Activated CD8-positive, alpha-beta T cell treated with anti-CD3 and anti-CD28 coated beads for 36 hours (primary cell): ENCODE data around the gene EOMES. TPM values are rescaled to one million over a fixed set of nuclear protein-coding genes. Genes with fewer than 3 reads are reported as not detected.

Experiments used
- ATAC-seq: fragments of 200-7000 bp; cut with Tn5 transposase; one replicate; pipeline ENCODE4 v1.10.0; 2021; ENCODE audit warnings: mild to moderate bottlenecking, moderate library complexity
- CTCF ChIA-PET: fragments of 350-600 bp; sonication (Branson Sonifier 250); formaldehyde crosslinking; loops from one replicate; lab custom pipeline; 2021; ENCODE audit warnings: antibody characterized with exemption; lab: Charles Lee
- POLR2A ChIA-PET: fragments of 350-600 bp; sonication (Branson Sonifier 250); formaldehyde crosslinking; loops from one replicate; lab custom pipeline; 2021; ENCODE audit warnings: antibody characterized with exemption; lab: Charles Lee
- DNase-seq: peaks from one replicate; pipeline ENCODE4 v3.0.0-alpha.2; 2020
- H3K27ac Mint-ChIP-seq: one replicate; pipeline ENCODE4 v1.8.0; 2021; ENCODE audit warnings: mild to moderate bottlenecking, mixed read lengths
- H3K27me3 Mint-ChIP-seq: one replicate; pipeline ENCODE4 v1.8.0; 2021; ENCODE audit warnings: mixed read lengths
- H3K36me3 Mint-ChIP-seq: one replicate; pipeline ENCODE4 v1.8.0; 2021; ENCODE audit warnings: low read depth, mixed read lengths
- H3K4me1 Mint-ChIP-seq: one replicate; pipeline ENCODE4 v1.8.0; 2021; ENCODE audit warnings: low read depth, mixed read lengths
- H3K4me3 Mint-ChIP-seq: one replicate; pipeline ENCODE4 v1.8.0; 2021; ENCODE audit warnings: mild to moderate bottlenecking, moderate library complexity, mixed read lengths
- H3K9me3 Mint-ChIP-seq: one replicate; pipeline ENCODE4 v1.8.0; 2021; ENCODE audit warnings: mixed read lengths
- CTCF ChIP-seq: fragments of 200-600 bp; IDR thresholded peaks from one replicate; pipeline ENCODE4 v1.8.0; 2022; ENCODE audit warnings: antibody characterized with exemption, mild to moderate bottlenecking
- intact Hi-C: fragments of 100-400 bp; cut with micrococcal nuclease; formaldehyde crosslinking; loops from one replicate; pipeline ENCODE4 v1.10.0; 2022
- total RNA-seq, 2 experiments: library from RNA; stranded (reverse); gene quantifications; one replicate each; pipeline ENCODE4 v1.2.3, GENCODE V29; 2021

Gene EOMES
- total RNA-seq, 2 experiments from 2014 or later = 4.2 to 4.4 TPM

GRCh38 chr3:27695636-27696035 lies 26.5 kb downstream of the EOMES start:
- intact Hi-C loops = no loop called here
- CTCF ChIA-PET = interaction anchor here (1.4 to 2.8 kb wide), 2 partner anchors 14 to 16 kb away, joined by 4 to 8 read pairs; no protein-coding TSS in a partner anchor

GRCh38 chr3:27688053-27688452 lies 34.1 kb downstream of the EOMES start:
- CTCF ChIA-PET = interaction anchor here (2.2 kb wide), 1 partner anchor 24 kb away, joined by 9 read pairs; no protein-coding TSS in a partner anchor
- peaks cover 14% of the 10 kb centered on the region for H3K9me3 Mint-ChIP-seq
- peaks cover 1% of the 10 kb centered on the region for H3K27me3 Mint-ChIP-seq
- no peak for ATAC-seq
- H3K4me3 Mint-ChIP-seq = no peak overlapping the region
- H3K4me1 Mint-ChIP-seq = no peaks in the 10 kb centered on the region
- no peaks in the 10 kb centered on the region for H3K36me3 Mint-ChIP-seq
- no peak for TF ChIP-seq CTCF
- POLR2A ChIA-PET = no interaction called here
- no peak for DNase-seq
- intact Hi-C loops = no loop called here
- H3K27ac Mint-ChIP-seq = no peak overlapping the region

More at GRCh38 chr3:27695636-27696035, 26.5 kb downstream of the EOMES start:
- H3K4me3 Mint-ChIP-seq = no peak overlapping the region
- H3K27me3 Mint-ChIP-seq = peaks cover 1% of the 10 kb centered on the region
- DNase-seq = no peak
- H3K27ac Mint-ChIP-seq = no peak overlapping the region
- peaks cover 13% of the 10 kb centered on the region for H3K9me3 Mint-ChIP-seq
- no peak for TF ChIP-seq CTCF
- ATAC-seq = no peak
- H3K36me3 Mint-ChIP-seq = no peaks in the 10 kb centered on the region
- no peaks in the 10 kb centered on the region for H3K4me1 Mint-ChIP-seq
- POLR2A ChIA-PET = no interaction called here

- Mint-ChIP-seq H3K36me3 (no peaks in the 10 kb centered on the region), H3K4me1 (no peaks in the 10 kb centered on the region), H3K27ac (no peak overlapping the region), H3K9me3 (peaks cover 13% of the 10 kb centered on the region), H3K4me3 (no peak overlapping the region), H3K27me3 (peaks cover 1% of the 10 kb centered on the region)
- POLR2A ChIA-PET = no interaction called here
- no peak for TF ChIP-seq CTCF
- intact Hi-C loops = no loop called here
- no peak for ATAC-seq
- no peak for DNase-seq
- CTCF ChIA-PET = interaction anchor here (1.5 kb wide), 1 partner anchor 19 kb away, joined by 3 read pairs; no protein-coding TSS in a partner anchor
Observed at GRCh38 chr3:27686642-27687041, 35.5 kb downstream of the EOMES start.

- ChIA-PET POLR2A (no interaction called here), CTCF (interaction anchor here (1.5 kb wide), 1 partner anchor 20 kb away, joined by 3 read pairs; no protein-coding TSS in a partner anchor)
- ATAC-seq = no peak
- H3K4me3 Mint-ChIP-seq = no peak overlapping the region
- intact Hi-C loops = no loop called here
- peaks cover 10% of the 10 kb centered on the region for H3K4me1 Mint-ChIP-seq
- peaks cover 6% of the 10 kb centered on the region for H3K9me3 Mint-ChIP-seq
- peaks cover 3% of the 10 kb centered on the region for H3K27me3 Mint-ChIP-seq
- no peak for DNase-seq
- TF ChIP-seq CTCF = no peak
- no peaks in the 10 kb centered on the region for H3K36me3 Mint-ChIP-seq
- no peak overlapping the region for H3K27ac Mint-ChIP-seq
Observed at GRCh38 chr3:27685474-27685873, 36.6 kb downstream of the EOMES start.

- peaks cover 3% of the 10 kb centered on the region for H3K27me3 Mint-ChIP-seq
Observed at GRCh38 chr3:27684302-27684701, 37.8 kb downstream of the EOMES start.

More at GRCh38 chr3:27684302-27684701, 37.8 kb downstream of the EOMES start:
- no peak for DNase-seq
- no peak for TF ChIP-seq CTCF
- Mint-ChIP-seq H3K4me1 (peaks cover 10% of the 10 kb centered on the region), H3K9me3 (no peaks in the 10 kb centered on the region), H3K4me3 (no peak overlapping the region), H3K36me3 (no peaks in the 10 kb centered on the region), H3K27ac (no peak overlapping the region)
- POLR2A ChIA-PET = no interaction called here
- CTCF ChIA-PET = interaction anchor here (0.9 to 1.0 kb wide), 2 partner anchors 16 to 26 kb away, joined by 3 read pairs; no protein-coding TSS in a partner anchor
- intact Hi-C loops = loop anchor here (5.0 kb wide), 1 partner anchor 552 kb away; no protein-coding TSS in a partner anchor
- no peak for ATAC-seq
